CMK (cell line): ENCODE measurements around the gene HES6.
A peak's percentile ranks its signal among the peaks of the same experiment; 100 is the strongest.

Source experiments
- DNase-seq: peaks from one replicate; pipeline ENCODE4 v3.0.0-alpha.2; 2010; ENCODE audit warnings: low read depth

HES6 gene

DNA sequence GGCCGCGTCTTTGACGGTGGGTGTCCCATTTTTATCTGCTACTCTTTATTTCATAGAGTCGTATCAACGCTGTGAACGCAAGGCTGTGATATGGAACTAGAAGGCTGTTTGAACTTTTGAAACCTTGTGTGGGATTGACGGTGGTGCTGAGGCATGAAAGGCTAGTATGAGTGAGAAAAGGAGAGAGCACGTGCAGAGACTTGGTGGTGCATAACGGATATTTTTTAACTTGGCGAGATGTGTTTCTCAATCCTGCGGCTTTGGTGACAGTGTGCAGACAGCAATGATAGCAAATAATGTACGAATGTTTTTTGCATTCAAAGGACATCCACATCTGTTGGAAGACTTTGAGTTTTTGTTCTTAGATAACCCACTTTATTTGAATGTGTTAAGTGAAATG is 6.2 kb downstream of the HES6 start:
- DNase-seq, result no peak

DNA sequence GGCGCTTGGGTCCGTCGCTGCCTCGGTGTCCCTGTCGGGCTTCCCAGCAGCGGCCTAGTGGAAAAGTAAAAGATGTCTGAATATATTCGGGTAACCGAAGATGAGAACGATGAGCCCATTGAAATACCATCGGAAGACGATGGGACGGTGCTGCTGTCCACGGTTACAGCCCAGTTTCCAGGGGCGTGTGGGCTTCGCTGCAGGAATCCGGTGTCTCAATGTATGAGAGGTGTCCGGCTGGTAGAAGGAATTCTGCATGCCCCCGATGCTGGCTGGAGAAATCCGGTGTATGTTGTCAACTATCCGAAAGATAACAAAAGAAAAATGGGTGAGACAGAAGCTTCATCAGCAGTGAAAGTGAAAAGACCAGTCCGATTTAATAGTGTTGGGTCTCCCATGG is 8.0 kb downstream of the HES6 start:
- DNase-seq, result no peak

DNA sequence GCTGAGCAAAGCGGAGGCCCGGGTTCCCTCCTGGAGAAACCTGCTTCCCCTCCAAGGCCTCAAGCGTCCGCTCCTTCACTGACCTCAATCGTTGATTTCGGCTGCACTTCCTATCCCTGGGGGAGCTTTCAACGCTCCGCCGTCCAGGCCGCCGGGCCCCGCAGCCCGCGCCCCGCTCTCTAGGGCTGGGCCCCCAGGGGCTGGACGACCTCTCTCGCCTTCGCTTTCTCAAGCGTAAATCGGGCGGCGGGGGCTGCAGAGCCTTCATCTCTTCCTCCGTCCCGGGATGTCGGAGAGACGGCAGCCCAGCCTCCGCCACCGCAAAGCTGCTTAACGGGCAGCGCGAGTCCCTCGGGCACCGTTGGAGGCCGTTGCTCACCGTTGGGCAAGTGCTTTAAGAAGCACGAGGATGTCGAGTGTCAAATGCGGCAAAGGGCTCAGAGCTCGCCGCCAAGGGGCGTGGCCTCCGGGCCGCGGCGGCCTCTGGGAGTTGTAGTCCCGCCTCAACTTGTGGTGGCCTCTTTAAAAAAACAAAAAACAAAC is 8.5 kb downstream of the HES6 start:
- DNase-seq, result peak; percentile 65

DNA sequence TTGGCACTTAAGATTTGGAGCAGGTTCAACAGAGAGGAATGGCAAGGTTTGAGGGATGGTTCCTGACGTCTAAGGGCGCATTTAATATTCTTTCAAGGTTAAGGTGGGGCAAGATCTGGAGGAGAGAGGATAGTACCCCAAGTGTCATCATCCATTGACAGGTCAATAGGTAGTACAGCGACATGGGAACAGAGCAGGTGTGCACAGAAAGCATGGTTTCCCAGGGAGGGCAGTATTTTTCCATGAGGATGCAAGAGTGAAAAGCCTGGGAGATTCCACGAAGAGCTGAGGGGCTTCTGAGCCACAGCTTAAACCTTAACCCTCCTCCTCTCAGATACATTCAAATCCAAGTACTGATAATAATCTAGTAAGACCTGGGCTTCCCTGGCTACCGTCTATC is 9.1 kb downstream of the HES6 start:
- no peak for DNase-seq

DNA sequence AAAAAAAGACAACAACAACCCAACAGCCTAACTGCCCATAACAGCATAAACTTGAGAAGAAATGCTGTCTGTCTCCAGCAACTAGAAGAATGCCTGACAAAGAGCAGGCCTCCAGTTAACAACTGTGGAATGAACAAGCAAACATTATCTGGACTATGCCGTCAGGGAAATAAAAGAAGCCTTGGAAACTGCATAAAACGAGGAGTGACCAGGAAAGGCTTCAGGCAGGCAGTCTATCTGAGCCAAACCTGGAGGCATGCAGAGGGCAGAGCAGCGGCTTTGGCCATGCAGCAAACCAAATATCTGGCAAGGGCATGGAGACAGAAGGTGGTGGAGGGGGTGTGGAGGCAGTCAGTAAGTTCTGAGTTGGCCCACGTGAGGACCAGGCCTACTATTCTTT is 11.1 kb downstream of the HES6 start:
- no peak for DNase-seq

DNA sequence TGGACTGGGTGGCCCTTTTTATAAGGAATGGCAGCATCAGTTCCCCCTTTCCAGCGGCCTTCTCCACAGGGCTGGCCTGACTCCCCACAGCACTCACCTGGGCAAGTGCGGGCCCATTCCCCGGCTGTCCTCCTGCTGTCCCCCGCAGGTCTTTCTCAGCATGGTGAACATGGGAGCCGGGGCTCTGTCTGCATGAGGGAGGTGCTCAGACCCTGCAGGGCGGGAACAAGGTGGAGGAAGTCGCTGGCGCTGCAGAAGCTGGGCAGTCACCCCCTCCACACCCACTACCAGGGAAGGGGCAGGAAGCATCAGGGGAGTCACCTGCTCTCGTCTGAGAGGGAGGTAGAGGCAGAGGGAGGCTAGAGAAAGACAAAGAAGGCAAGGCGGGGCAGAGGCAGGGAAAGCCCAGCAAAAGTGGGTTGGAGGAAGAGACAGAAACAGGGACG is 12.2 kb downstream of the HES6 start:
- DNase-seq, result no peak

DNA sequence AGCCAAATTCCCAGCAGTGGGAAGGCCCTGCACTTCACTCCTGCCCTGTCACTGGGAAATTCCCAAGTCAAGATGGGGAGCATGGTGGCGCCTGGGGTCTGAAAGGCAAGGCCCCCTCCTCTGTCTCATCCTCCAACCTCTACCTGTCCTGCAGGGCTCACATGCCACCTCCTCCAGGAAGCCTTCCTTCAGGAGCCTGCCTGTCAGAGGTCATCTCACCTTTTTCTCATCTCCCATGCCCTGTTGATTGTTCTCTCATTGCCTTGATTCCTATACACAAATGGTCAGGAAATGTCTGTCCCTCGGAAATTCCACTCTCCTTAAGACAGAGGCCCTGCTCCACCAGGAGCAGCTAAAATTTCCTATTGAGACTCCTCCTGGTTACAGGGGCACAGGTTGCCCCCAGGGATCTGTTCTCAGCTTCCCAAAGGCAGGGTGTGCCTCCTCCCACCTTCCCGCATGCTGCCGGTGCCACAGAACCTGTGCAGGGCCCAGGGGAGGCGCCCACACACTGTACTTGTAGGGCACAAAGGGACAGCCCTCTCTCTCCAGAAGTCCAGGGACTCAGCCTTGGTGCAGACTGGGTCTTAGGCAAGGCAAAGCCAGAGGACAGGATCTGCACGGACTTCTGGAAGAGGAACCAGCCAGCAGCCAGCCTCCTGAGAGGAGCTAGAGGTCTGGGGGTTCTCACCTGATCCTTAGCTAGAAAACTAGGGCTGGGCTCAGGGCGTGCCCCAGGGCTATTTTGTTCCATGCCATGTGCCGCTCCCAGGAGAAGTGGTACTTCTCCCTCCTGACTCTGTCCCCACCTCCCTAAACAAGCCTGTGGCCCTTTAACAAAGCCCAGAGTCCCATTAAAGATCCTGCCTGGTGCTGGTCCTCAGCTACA is 12.9 kb downstream of the HES6 start:
- DNase-seq, result no peak

DNA sequence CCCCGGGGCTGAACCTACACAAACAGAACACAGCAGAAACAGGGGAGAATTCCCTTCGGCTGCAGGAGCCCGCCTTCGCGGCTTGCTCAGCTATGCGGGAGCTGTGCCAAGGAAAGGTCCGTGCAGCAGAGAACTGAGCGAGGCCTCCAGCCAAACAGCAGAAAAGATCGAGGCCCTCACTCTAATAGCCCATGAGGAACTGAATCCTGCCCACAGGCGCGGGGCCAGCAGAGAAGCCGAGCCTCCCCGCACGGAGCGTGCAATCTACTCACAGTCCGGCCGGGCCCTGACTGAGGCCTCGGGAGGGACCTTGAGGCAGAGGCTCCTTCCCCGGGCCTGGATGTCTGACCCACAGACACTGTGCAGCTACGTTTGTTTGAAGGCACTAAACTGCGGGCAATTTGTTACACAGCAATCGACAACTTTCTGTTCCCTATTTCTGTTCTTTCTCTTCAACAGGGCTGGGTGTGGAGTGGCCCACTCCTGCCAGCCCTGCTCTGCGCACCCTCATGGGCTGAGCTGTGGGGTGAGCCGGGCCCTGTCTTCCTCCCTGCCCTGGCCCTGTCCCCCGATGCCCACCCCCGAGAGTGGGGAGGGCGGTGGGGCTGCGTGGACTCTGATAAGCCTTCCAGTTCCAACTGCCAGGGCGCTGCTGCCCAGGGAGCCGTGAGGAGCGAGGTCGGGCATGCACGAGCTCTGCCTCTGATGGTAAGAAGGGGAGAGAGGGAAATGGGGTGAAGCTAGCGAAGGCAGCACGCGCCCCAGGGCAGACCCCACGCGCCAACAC is 13.7 kb downstream of the HES6 start:
- no peak for DNase-seq

DNA sequence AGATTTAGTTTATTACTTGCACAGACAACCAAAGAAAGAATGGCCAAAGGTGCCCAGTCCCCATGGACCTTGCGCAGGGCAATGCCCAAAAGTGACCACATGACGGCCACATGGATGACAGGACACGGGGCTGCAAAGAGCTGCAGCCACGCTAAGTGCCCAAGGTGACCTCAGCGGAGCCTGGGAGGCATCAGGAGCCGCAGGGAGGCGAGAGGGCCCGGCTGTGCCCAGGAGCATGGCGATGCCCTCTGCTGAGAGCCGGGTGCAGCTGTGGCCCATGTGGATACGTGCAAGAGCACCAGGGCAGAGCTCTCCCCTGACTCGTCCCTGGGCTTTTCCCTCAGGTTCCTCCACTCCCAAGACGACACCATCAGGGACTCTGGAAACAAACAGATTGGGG is 14.7 kb downstream of the HES6 start:
- no peak for DNase-seq

DNA sequence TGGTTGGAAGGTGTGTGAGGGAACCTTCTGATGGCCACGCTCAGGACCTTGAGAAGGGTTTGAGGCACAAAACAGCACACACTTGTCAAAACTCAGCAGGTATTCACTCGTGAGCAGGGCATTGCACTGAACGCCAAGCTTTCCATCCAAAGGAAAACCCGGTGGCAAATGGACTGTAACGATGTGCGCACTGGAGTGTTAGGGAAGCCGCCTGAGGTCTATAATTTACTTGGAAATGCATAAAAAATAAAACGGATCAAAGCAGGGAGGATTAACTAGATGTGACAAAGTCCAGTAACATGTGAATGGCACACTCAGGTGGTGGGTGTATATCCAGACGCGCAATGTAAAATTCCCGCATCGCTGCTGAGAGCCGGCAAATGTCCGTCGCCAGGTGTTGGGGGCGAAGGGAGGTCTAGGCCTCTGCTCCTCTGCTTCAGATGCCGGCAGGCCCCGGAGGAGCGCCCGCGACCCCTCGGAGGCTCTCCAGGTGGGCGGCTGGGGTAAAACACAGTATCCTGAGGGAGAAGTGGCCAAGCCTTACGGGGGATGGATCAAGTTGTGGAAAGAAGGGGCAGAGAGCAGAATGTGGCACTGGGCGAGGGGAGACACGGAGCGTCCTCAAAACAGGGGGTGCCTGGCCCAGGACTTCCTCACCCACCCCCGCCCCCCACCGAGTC is 15.3 kb downstream of the HES6 start:
- no peak for DNase-seq

DNA sequence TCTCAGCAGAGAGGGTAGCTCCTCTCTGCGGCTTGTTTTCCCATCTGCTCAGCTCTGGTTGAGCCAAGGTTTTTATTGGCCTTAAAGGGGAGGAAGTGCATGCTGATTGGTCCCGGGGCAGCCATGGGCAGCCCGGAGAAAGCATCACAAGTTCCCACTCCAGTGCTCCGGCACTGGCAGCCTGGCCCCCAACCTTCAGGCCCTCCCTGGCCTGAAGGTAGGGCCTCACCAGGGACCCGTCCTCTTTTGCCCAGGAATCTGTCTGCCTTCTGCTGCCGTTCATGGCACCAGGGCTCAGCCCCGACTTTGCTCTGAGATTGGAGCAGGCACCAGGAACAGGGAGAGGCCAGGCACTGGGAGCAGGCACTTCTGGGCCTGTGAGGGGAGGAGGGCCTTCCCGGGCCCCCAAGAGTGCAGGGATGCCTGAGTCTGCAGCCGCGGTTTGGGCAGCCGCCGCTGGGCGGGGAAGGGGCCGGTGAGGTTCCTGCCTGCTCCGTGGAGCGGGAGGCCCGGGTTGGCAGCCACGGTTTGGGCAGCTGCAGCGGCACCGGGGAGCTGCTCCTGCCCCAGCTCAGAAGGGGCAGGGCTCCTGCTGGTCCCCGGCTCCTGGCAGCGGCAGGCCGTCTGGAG is 18.8 kb downstream of the HES6 start:
- no peak for DNase-seq

DNA sequence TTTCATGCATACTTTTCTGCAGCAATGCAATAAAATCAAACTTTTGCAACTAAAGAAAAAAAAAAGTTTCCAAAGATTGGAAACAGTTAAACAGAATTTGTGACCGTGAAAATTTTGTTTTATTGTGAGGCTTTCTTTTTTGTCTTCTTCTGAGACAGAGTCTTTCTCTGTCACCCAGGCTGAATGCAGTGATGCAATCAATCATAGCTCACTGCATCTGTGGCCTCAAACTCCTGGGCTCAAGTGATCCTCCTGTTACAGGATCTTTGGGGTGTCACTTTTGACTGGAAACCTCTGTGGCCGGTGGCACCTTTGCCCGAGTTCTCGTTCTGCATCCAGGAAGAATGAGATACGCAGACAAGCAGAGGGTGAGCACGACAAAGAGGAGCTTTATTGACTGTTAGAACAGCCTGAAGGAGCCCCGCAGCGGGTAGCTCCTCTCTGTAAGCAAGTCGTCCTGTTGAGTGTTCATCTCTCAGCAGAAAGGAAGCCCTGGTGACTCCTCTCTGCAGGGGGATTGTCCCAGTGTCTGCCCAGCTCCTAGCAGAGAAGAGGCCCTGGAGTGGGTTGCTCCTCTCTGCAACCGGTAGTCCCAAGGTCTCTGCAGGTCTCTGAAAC is 19.5 kb downstream of the HES6 start:
- no peak for DNase-seq

DNA sequence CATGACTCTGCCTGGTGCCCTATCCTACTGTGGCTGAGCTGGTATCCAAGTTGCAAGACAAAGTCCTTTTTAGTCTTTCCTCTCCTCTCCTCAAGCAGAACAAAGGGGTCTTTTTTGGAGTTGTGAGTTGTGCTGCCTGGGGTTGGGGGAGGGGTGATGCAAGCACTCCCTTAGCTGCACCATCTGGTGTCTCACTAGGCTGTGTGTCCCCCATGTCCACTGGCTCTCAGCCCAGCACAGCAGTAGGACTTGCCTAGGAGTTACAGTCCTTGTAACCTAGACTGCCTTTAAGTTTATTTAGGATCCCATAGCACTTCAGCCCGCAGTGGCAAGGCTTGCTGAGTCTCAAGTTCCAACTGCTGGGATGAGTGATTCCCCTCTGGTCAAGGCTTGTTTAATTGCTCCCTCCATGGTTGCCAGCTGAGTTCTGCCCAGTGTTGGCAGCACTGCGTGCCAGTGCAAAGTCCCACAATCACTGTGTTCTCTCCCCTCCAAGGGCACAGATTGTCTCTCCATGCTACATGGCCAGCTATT is 23.1 kb downstream of the HES6 start:
- DNase-seq, result no peak

DNA sequence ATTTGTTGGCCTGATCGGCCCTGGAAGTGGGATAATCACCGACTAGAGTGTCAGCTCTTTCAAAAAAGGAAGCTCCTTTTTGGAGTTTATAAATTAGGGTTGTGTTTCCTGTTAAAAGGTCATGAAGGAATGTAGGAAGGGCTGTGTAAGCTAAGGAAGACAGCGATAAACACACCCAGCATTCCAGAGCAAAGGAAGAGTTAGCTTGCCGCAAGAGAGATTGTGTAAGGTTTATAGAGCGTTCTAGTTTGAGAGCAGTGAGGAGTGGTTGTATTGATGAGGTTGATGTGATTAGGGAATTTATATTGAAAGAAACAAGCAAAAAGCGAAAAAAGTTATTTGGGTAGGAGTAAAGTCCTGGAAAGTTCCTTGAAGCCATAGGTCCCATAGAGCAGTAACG is 32.8 kb downstream of the HES6 start:
- no peak for DNase-seq

DNA sequence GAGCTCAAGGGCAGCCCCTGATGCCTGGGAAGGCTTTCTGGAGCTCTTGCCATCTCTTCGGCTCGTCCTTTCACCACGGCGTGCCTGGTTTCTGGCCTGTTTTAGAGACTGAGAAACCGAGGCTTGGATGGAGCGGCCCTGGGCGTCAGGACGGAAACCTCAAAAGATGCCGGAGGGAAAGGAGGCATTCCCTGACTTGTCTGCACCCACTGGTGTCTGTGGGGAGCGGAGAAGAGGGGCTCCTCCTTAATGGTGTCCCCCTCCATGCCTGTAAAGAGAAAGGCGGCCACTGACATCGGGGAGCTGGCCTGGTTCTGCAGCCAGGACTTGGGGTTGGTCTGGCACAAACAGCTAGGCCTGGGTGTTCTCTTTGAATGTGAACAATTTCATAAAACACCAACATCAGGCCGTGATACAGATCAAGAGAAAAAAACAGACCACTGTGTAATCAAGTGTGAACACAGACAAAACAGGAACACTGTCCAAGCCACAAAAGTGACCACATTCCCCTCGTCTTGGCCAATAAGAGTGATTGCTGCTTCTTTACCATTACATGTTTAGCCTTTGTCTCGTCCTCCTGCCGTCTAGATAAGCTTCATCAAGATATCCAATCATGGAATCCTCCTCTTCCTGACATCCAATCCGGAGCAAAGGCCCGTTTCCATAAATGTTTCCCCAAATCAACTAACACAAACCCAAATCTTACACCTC is 35.7 kb downstream of the HES6 start:
- DNase-seq, result peak; percentile 91

DNA sequence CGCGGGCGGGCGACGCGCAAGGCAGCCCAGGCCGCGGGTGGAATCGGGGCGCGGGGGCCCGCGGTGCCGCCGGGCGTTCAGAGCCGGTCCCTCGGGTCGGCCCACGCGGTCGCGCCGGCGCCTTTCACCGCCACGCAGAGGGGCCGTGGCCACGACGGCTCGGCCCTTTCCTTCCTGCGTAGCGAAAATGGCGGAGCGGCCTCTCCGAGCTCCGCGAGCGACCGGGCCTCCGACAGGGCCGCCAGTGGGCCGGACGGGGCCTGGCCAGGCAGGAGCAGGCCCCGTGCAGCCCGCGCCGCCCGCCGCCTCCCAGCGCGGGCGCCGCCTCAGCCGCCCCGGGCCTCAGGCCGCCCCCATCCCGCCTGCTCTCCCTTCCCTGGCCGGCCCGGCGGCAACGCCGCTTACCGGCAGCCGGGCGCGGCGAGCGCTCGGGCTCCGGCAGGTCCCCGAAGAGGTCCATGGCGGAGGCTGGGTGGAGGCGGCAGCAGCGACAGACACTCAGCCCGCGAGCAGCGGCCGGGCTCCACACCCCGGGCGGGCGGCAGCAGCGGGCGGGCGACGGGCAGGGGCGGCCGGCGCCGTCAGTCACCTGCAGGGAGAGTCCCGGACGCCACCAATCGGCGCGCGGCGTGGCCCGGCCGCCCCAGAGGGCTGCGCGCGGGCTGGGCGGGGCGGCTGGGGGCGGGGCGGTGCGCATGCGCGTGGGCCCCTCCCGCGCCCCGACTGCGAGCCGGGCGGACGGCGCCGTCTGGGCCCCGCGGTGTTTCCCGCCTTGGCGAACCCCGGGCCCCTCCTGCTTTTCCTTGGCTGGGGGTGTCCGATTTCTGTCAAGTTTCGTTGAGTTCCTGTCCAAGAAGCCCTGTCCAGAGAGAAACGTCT is 36.5 kb downstream of the HES6 start, which contains the start of gene ILKAP:
Gene ILKAP (minus strand): TSS at position 602 of the 879 bp plus-strand sequence. CDS start 142 bp downstream, at position 460.
- DNase-seq, result peak; percentile 49

DNA sequence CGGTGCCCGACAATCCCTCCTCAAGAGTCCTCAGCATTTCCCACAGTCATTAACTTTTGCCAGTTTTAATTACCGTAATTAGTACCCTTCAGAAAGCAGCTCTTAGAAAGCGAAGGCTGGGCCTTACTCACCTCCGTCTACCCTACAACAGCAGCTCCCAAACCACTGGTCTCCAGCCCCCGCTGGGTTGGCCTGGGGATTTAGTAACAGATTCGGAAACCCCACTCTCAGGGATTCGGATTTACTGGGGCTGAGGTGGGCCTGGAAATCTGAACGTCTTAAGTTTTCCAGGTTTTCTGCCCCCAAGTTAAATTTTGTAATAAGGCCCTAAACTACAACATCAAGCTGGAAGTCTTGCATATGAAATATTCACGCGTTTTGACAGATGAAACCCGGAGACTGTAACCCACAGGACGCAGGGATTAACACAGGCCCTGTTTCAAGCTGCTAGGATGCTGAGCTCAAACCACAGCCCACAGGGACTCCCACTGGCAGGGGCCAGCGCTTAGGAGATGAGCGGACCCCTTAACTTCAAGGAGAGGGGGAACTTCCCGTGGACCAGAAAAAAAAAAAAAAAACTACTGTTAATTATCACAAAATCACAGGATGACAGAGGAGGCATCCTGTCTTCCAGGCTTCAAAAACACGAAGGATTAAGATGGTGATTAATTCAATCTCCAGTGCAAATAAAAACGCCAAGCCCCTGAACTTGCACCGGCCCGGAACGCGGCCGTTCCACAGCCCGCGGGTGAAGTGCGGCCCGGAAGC is 37.3 kb downstream of the HES6 start:
- DNase-seq, result no peak

DNA sequence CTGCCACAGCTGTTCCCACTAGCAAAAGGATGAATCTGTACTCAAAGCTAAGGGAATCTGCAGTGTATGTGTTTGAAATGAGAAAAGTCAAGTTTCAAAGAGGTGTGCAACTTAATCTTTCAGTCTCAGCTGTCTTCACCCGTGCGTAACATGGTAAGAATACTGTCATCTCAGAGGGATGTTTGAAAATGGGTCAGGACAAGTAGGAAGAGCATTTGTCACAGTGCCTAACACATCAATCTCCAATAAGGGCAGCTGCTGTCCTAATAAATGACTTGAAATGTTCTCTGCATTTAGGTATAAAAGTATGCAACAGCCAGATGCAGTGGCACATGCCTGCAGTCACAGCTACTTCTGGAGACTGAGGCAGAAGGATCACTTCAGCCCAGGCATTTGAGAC is 49.4 kb downstream of the HES6 start:
- no peak for DNase-seq
